ENCODE data around the gene NEMF.
"Not testable (repeated sequence)": the region's sequence is repeated elsewhere in the genome, so short reads cannot be mapped to it uniquely, and the experiment has no call there.

Gene NEMF

GRCh38 chr14:49882826-49883694 is 30.5 kb upstream of the NEMF start:
- H3K27me3 Mint-ChIP-seq, result no peaks in the 10 kb centered on the region
- H3K4me1 Mint-ChIP-seq, result peaks cover 23% of the 10 kb centered on the region
- H3K27ac Mint-ChIP-seq, result no peak overlapping the region
- no peaks in the 10 kb centered on the region for H3K9me3 Mint-ChIP-seq
- no peaks in the 10 kb centered on the region for H3K36me3 Mint-ChIP-seq
- no peak overlapping the region for H3K4me3 Mint-ChIP-seq

DNA sequence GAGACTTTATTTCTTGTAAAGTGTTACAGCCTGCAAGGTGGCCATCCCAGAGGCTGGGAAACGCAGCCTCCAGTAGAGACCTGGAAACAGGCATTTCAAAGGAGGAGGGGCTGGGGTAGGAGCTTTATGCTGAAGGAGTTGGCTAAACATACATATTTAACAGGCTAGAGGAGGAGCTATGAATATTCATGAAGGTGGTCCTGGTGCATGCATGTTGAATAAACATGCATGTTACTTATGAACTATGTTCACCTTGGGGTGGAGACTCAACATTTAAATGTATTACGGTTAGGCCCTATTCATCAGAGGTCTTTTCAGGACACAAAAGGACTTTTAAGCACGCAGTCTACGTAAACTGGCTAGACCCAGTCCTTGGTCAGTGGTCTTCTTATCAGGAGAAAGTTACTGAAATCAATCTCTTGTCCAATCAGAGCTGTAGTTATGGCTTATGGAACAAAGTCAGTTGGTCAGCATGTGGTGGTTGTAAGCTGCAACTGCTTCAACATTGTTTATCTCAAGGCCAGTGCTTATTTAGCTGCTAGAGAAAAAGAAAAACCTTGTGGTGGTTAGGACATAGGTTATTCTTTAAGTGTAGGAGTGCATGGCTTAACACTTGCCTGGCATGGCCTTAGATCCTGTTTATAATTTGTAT is 28.9 kb upstream of the NEMF start:
- Mint-ChIP-seq H3K27ac (no peak overlapping the region), H3K27me3 (no peaks in the 10 kb centered on the region), H3K9me3 (no peaks in the 10 kb centered on the region), H3K4me1 (peaks cover 21% of the 10 kb centered on the region), H3K36me3 (no peaks in the 10 kb centered on the region), H3K4me3 (no peak overlapping the region)

DNA sequence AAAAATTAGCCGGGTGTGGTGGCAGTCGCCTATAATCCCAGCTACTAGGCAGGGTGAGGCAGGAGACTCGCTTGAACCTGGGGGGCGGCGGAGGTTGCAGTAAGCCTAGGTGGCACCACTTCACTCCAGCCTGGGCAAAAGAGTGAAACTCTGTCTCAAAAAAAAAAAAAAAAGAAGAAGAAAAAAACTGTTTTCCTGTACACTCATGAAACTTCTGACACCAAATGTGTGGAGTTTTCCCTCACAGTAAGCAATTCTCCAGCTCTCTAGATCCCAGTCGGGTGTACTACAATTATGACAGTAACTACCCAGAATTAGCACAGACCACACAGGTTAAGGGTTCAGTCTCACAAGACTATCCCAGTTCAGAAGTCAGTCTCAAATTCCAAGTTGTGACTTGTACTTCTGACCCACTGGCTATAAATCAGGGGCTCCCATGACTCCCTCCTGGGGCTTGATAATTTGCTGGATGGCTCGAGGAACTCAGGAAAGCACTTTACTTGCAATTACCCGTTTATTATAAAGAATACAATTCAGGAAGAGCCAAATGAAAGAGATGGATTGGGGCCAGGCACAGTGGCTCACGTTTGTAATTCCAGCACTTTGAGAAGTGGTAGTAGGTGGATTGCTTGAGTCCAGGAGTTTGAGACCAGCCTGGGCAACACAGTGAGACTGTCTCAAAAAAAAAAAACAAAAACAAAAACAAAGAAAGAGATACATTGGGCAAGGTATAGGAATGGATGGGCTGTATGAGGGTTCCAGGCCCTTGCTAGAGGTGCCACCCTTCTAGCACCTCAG is 27.9 kb upstream of the NEMF start:
- H3K9me3 Mint-ChIP-seq, result no peaks in the 10 kb centered on the region
- no peaks in the 10 kb centered on the region for H3K27me3 Mint-ChIP-seq
- H3K4me1 Mint-ChIP-seq, result peaks cover 19% of the 10 kb centered on the region
- no peak overlapping the region for H3K4me3 Mint-ChIP-seq
- H3K36me3 Mint-ChIP-seq, result no peaks in the 10 kb centered on the region
- no peak overlapping the region for H3K27ac Mint-ChIP-seq

DNA sequence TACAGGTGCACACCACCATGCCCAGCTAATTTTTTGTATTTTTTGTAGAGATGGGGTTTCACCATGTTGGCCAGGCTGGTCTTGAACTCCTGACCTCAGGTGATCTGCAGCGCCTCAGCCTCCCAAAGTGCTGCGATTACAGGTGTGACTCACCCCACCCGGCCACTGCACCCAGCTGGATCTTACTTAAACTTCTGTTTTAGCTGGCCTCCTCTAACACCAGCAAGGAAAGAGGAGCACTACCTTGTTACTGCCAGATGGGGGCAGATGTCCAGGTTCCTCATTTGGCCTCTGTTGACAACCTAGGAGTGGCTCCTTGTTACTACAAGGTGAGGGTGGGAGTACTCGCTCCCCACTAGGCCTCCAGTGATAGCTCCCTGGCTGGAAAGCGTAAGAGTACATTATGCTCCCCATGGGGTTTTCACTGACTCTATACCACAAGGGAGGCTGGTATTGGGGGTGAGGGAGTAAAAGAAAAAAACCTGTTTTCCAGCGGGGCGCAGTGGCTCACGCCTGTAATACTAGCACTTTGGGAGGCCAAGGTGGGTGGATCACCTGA is 27.1 kb upstream of the NEMF start:
- Mint-ChIP-seq H3K36me3 (no peaks in the 10 kb centered on the region), H3K27me3 (no peaks in the 10 kb centered on the region), H3K9me3 (no peaks in the 10 kb centered on the region), H3K4me1 (peaks cover 19% of the 10 kb centered on the region), H3K4me3 (no peak overlapping the region), H3K27ac (peak overlapping the region; percentile 23)

GRCh38 chr14:49876563-49877127 is 24.1 kb upstream of the NEMF start:
- peaks cover 13% of the 10 kb centered on the region for H3K4me1 Mint-ChIP-seq
- no peaks in the 10 kb centered on the region for H3K36me3 Mint-ChIP-seq
- H3K4me3 Mint-ChIP-seq, result no peak overlapping the region
- H3K9me3 Mint-ChIP-seq, result no peaks in the 10 kb centered on the region
- no peaks in the 10 kb centered on the region for H3K27me3 Mint-ChIP-seq
- no peak overlapping the region for H3K27ac Mint-ChIP-seq

DNA sequence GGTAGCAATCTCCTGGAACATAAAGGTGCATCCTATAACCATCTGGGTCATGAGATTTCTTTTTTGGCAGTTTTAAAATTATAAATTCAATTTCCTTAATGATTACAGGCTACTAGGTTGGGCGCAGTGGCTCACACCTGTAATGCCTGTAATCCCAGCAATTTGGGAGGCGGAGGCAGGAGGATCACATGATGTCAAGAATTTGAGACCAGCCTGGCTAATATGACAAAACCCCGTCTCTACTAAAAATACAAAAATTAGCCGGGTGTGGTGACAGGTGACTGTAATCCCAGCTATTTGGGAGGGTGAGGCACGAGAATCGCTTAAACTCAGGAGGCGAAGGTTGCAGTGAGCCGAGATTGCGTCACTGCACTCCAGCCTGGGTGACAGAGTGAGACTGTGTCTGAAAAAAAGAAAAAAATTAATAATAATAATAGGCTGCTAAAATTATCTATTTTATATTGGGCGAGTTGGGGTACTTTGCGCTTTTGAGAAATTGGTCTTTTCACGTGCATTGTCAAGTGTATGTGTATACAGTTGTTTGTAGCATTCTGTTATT is 23.1 kb upstream of the NEMF start:
- no peak overlapping the region for H3K4me3 Mint-ChIP-seq
- H3K4me1 Mint-ChIP-seq, result peaks cover 13% of the 10 kb centered on the region
- no peaks in the 10 kb centered on the region for H3K9me3 Mint-ChIP-seq
- H3K27ac Mint-ChIP-seq, result no peak overlapping the region
- no peaks in the 10 kb centered on the region for H3K36me3 Mint-ChIP-seq
- H3K27me3 Mint-ChIP-seq, result no peaks in the 10 kb centered on the region

GRCh38 chr14:49873548-49873947 is 21.0 kb upstream of the NEMF start:
- H3K4me1 Mint-ChIP-seq, result peaks cover 16% of the 10 kb centered on the region
- H3K36me3 Mint-ChIP-seq, H3K4me3 Mint-ChIP-seq, H3K27me3 Mint-ChIP-seq, H3K9me3 Mint-ChIP-seq: not testable (repeated sequence)
- peak overlapping the region; percentile 51 for H3K27ac Mint-ChIP-seq

- Mint-ChIP-seq H3K36me3 (no peaks in the 10 kb centered on the region), H3K4me1 (peaks cover 23% of the 10 kb centered on the region), H3K27ac (peak overlapping the region; percentile 46), H3K9me3 (no peaks in the 10 kb centered on the region), H3K27me3 (no peaks in the 10 kb centered on the region), H3K4me3 (no peak overlapping the region)
Observed at GRCh38 chr14:49870908-49871307, 18.3 kb upstream of the NEMF start.

DNA sequence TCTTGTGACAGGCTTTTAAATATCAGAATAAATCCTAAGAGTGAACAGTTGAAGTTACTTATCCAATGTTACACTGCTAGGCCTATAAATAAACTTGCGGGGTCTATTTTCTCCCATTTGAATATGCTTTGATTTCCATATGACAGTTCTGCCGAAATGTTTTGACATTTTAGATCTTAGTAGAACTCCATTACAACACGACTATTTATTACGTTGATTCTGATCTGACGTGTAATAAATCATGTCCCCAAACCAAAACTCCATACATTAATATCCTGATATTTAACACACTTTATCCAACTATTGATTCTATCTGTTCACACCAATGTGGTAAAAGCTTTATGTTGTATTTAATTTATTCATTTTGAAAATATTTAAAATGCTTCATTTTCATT is 16.1 kb upstream of the NEMF start:
- H3K4me1 Mint-ChIP-seq, result peaks cover 23% of the 10 kb centered on the region
- H3K4me3 Mint-ChIP-seq, result peak overlapping the region; percentile 93
- no peaks in the 10 kb centered on the region for H3K9me3 Mint-ChIP-seq
- peak overlapping the region; percentile 97 for H3K27ac Mint-ChIP-seq
- H3K27me3 Mint-ChIP-seq, result no peaks in the 10 kb centered on the region
- no peaks in the 10 kb centered on the region for H3K36me3 Mint-ChIP-seq

GRCh38 chr14:49867831-49868719 is 15.5 kb upstream of the NEMF start:
- H3K9me3 Mint-ChIP-seq, result no peaks in the 10 kb centered on the region
- H3K4me1 Mint-ChIP-seq, result peaks cover 23% of the 10 kb centered on the region
- peak overlapping the region; percentile 93 for H3K4me3 Mint-ChIP-seq
- H3K36me3 Mint-ChIP-seq, result no peaks in the 10 kb centered on the region
- H3K27ac Mint-ChIP-seq, result peak overlapping the region; percentile 97
- H3K27me3 Mint-ChIP-seq, result no peaks in the 10 kb centered on the region

GRCh38 chr14:49865431-49865859 is 12.9 kb upstream of the NEMF start:
- peaks cover 32% of the 10 kb centered on the region for H3K4me1 Mint-ChIP-seq
- peak overlapping the region; percentile 25 for H3K27ac Mint-ChIP-seq
- no peaks in the 10 kb centered on the region for H3K9me3 Mint-ChIP-seq
- H3K4me3 Mint-ChIP-seq, result no peak overlapping the region
- peaks cover 1% of the 10 kb centered on the region for H3K27me3 Mint-ChIP-seq
- no peaks in the 10 kb centered on the region for H3K36me3 Mint-ChIP-seq

GRCh38 chr14:49863487-49864281 is 11.1 kb upstream of the NEMF start:
- H3K27ac Mint-ChIP-seq, result no peak overlapping the region
- H3K4me3 Mint-ChIP-seq, result no peak overlapping the region
- H3K4me1 Mint-ChIP-seq, result peaks cover 21% of the 10 kb centered on the region
- peaks cover 1% of the 10 kb centered on the region for H3K27me3 Mint-ChIP-seq
- H3K36me3 Mint-ChIP-seq, result no peaks in the 10 kb centered on the region
- no peaks in the 10 kb centered on the region for H3K9me3 Mint-ChIP-seq

GRCh38 chr14:49862089-49862673 is 9.6 kb upstream of the NEMF start:
- Mint-ChIP-seq H3K4me1 (peaks cover 12% of the 10 kb centered on the region), H3K27me3 (peaks cover 1% of the 10 kb centered on the region), H3K9me3 (no peaks in the 10 kb centered on the region), H3K27ac (no peak overlapping the region), H3K4me3 (no peak overlapping the region), H3K36me3 (no peaks in the 10 kb centered on the region)
